IPS-15b (cell line): ENCODE data around the gene NSD1.

ENCODE experiments used
- H3K27me3 ChIP-seq: one replicate; pipeline ENCODE4 v1.6.1; 2013; ENCODE audit warnings: low read length; ENCODE audit not compliant: control insufficient read depth, insufficient read depth
- H3K36me3 ChIP-seq: one replicate; pipeline ENCODE4 v1.6.1; 2013; ENCODE audit warnings: low read length; ENCODE audit not compliant: control insufficient read depth, insufficient read depth
- H3K4me1 ChIP-seq: one replicate; pipeline ENCODE4 v1.6.1; 2013; ENCODE audit warnings: mild to moderate bottlenecking, low read length; ENCODE audit not compliant: control insufficient read depth, insufficient read depth
- H3K4me3 ChIP-seq: one replicate; pipeline ENCODE4 v1.5.1; 2013; ENCODE audit warnings: low read depth, low read length
- H3K9ac ChIP-seq: one replicate; pipeline ENCODE4 v1.6.1; 2013; ENCODE audit warnings: low read depth, mild to moderate bottlenecking, low read length
- H3K9me3 ChIP-seq: one replicate; pipeline ENCODE4 v1.6.1; 2013; ENCODE audit warnings: mild to moderate bottlenecking, low read length; ENCODE audit not compliant: control insufficient read depth, insufficient read depth

NSD1 gene

GRCh38 chr5:177228751-177229150, 95.2 kb downstream of the NSD1 start:
- Histone ChIP-seq H3K4me1 (no peaks in the 10 kb centered on the region), H3K27me3 (no peaks in the 10 kb centered on the region), H3K9me3 (no peaks in the 10 kb centered on the region), H3K4me3 (no peak overlapping the region), H3K36me3 (peaks cover 3% of the 10 kb centered on the region), H3K9ac (no peak overlapping the region)

DNA sequence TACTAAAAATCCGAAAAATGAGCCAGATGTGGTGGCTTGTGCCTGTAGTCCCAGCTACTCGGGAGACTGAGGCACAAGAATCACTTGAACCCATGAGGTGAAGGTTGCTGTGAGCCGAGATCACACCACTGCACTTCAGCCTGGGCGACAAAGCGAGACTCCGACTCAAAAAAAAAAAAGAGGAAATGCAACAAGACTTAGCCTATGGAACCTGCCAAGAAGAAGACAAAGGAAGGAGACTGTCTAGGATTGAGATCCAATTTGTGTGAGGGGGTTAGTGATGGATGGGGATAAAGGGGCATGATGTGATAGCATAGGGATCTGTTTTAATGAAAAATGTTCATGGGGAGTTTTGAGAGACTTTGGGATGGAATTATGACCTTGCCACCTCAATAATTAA, 97.1 kb downstream of the NSD1 start:
- Histone ChIP-seq H3K4me3 (no peak overlapping the region), H3K27me3 (no peaks in the 10 kb centered on the region), H3K4me1 (no peaks in the 10 kb centered on the region), H3K9ac (no peak overlapping the region), H3K36me3 (peaks cover 3% of the 10 kb centered on the region), H3K9me3 (no peaks in the 10 kb centered on the region)

DNA sequence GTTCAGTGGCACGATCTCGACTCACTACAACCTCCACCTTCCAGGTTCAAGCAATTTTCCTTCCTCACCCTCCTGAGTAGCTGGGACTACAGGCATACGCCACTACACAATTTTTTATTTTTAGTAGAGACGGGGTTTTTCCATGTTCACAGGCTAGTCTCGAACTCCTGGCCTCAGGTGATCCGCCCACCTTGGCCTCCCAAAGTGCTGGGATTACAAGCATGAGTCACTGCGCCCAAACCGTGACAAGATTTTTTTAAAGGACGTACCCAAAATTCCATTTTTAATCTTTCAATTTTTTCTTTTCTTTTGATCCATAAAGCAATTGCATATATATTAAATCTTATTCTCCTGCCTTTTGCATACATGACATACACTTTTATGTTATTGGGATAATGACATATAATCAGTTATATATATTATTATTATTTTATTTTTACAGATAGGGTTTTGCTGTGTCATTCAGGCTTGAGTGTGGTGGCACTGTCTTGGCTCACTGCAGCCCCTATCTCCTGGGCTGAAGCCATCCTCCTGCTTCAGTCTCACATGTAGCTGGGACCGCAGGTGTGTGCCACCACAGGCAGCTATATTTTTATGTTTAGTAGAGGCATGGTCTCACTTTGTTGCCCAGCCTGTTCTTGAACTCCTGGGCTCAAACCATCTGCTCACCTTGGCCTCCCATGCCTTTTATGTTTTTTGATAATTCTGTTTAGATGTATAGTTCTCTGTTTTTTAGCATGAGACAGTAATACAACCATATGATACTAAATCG, 98.1 kb downstream of the NSD1 start:
- Histone ChIP-seq H3K9me3 (no peaks in the 10 kb centered on the region), H3K9ac (no peak overlapping the region), H3K4me3 (no peak overlapping the region), H3K4me1 (no peaks in the 10 kb centered on the region), H3K27me3 (no peaks in the 10 kb centered on the region), H3K36me3 (peaks cover 6% of the 10 kb centered on the region)

DNA sequence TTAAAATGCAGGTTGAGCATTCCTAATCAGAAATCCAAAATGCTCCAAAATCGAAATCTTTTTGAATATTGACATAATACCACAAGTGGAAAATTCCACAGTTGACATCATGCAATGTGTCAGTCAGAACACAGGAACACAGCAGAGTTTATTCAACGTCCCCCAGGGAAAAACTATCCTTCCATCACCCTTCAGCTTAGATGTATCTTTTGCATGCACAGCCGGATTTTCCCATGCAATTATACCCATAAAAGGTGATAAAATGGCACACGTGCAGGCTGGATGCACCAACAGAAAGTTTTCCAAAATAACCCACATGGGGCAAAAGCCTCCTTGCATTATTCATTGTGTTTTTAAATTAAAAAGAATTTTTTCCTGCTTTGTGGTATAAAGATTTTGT, 98.8 kb downstream of the NSD1 start:
- Histone ChIP-seq H3K4me3 (no peak overlapping the region), H3K9ac (no peak overlapping the region), H3K4me1 (no peaks in the 10 kb centered on the region), H3K36me3 (peaks cover 9% of the 10 kb centered on the region), H3K27me3 (no peaks in the 10 kb centered on the region), H3K9me3 (no peaks in the 10 kb centered on the region)

GRCh38 chr5:177232761-177233160, 99.2 kb downstream of the NSD1 start:
- Histone ChIP-seq H3K9ac (no peak overlapping the region), H3K36me3 (peaks cover 10% of the 10 kb centered on the region), H3K4me1 (no peaks in the 10 kb centered on the region), H3K27me3 (no peaks in the 10 kb centered on the region), H3K4me3 (no peak overlapping the region), H3K9me3 (no peaks in the 10 kb centered on the region)

DNA sequence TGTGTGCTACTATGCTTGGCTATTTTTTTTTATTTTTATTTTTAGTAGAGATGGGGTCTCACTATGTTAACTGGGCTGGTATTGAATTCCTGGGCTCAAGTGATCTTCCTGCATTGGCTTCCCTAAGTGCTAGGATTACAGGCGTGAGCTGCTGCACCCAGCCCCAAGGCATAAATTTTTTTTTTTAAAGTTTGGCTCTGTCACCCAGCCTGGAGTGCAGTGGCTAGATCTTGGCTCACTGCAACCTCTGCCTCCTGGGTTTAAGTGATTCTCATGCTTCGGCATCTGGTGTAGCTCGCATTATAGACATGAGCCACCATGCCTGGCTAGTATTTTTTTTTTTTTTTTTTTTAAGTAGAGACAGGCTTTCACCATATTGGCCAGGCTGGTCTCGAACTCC, 99.6 kb downstream of the NSD1 start:
- no peaks in the 10 kb centered on the region for H3K27me3 ChIP-seq
- peaks cover 14% of the 10 kb centered on the region for H3K36me3 ChIP-seq
- H3K9ac ChIP-seq = no peak overlapping the region
- H3K9me3 ChIP-seq = no peaks in the 10 kb centered on the region
- no peak overlapping the region for H3K4me3 ChIP-seq
- no peaks in the 10 kb centered on the region for H3K4me1 ChIP-seq

GRCh38 chr5:177233802-177234201, 100.2 kb downstream of the NSD1 start:
- H3K9ac ChIP-seq = no peak overlapping the region
- H3K27me3 ChIP-seq = no peaks in the 10 kb centered on the region
- no peak overlapping the region for H3K4me3 ChIP-seq
- no peaks in the 10 kb centered on the region for H3K9me3 ChIP-seq
- peaks cover 16% of the 10 kb centered on the region for H3K36me3 ChIP-seq
- no peaks in the 10 kb centered on the region for H3K4me1 ChIP-seq

- peaks cover 16% of the 10 kb centered on the region for H3K36me3 ChIP-seq
These were observed 101.3 kb downstream of the NSD1 start for GRCh38 chr5:177234841-177235240.

DNA sequence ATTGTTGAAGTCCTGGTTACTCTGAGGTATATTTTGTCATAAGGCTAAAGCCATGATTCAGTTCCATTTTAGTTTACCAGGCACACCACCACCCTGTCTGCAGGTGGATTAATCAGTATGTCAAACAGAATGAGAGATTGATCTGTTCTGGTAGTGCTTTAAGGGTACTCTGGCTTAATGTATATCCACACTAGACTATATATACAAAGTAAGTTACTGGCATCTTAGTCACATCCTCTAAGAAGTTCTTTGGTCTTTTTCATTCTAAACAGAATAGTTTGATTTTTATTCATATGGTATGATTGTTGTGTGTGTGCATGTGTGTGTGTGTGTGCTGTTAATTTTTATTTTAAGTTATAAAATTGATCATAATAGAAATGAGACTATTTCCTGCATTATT, 108.2 kb downstream of the NSD1 start:
- no peaks in the 10 kb centered on the region for H3K9me3 ChIP-seq
- H3K4me1 ChIP-seq = no peaks in the 10 kb centered on the region
- no peak overlapping the region for H3K9ac ChIP-seq
- H3K27me3 ChIP-seq = no peaks in the 10 kb centered on the region
- peaks cover 24% of the 10 kb centered on the region for H3K36me3 ChIP-seq
- H3K4me3 ChIP-seq = no peak overlapping the region

More at GRCh38 chr5:177234841-177235240, 101.3 kb downstream of the NSD1 start:
- no peaks in the 10 kb centered on the region for H3K27me3 ChIP-seq
- H3K4me1 ChIP-seq = no peaks in the 10 kb centered on the region
- H3K4me3 ChIP-seq = no peak overlapping the region
- no peak overlapping the region for H3K9ac ChIP-seq
- H3K9me3 ChIP-seq = no peaks in the 10 kb centered on the region

- Histone ChIP-seq H3K27me3 (no peaks in the 10 kb centered on the region), H3K36me3 (peaks cover 27% of the 10 kb centered on the region), H3K9ac (no peak overlapping the region)
These were observed 108.7 kb downstream of the NSD1 start for GRCh38 chr5:177242304-177242703.

GRCh38 chr5:177249761-177250537, 116.4 kb downstream of the NSD1 start:
- Histone ChIP-seq H3K9ac (no peak overlapping the region), H3K36me3 (peaks cover 45% of the 10 kb centered on the region), H3K9me3 (no peaks in the 10 kb centered on the region), H3K4me1 (no peaks in the 10 kb centered on the region), H3K4me3 (no peak overlapping the region), H3K27me3 (no peaks in the 10 kb centered on the region)

More at GRCh38 chr5:177242304-177242703, 108.7 kb downstream of the NSD1 start:
- Histone ChIP-seq H3K9me3 (no peaks in the 10 kb centered on the region), H3K4me3 (no peak overlapping the region), H3K4me1 (no peaks in the 10 kb centered on the region)

GRCh38 chr5:177253252-177253651, 119.7 kb downstream of the NSD1 start:
- Histone ChIP-seq H3K9me3 (no peaks in the 10 kb centered on the region), H3K4me3 (no peak overlapping the region), H3K27me3 (no peaks in the 10 kb centered on the region), H3K4me1 (no peaks in the 10 kb centered on the region), H3K9ac (no peak overlapping the region), H3K36me3 (peaks cover 27% of the 10 kb centered on the region)
